GM23248 (cell line): ENCODE measurements around the gene EP300. TPM values are rescaled to one million over a fixed set of nuclear protein-coding genes. Genes with fewer than 3 reads are reported as not detected.

Experiments used
- DNase-seq: peaks from one replicate; pipeline ENCODE4 v3.0.0-alpha.2; 2015
- H2AFZ ChIP-seq: fragments of 200-600 bp; sonication (generic); 2 replicates; pipeline ENCODE4 v1.6.1; 2016; ENCODE audit warnings: antibody characterized with exemption
- H3F3A ChIP-seq: fragments of 200-600 bp; sonication (generic); 2 replicates; pipeline ENCODE4 v1.6.1; 2016; ENCODE audit warnings: mild to moderate bottlenecking, antibody characterized with exemption, mixed run types; ENCODE audit not compliant: insufficient read depth
- H3K27ac ChIP-seq: fragments of 200-600 bp; sonication (generic); 2 replicates; pipeline ENCODE4 v1.5.1; 2016; ENCODE audit warnings: mild to moderate bottlenecking
- H3K27me3 ChIP-seq: fragments of 200-600 bp; sonication (generic); replicated peaks from 2 replicates; pipeline ENCODE4 v1.6.1; 2016; ENCODE audit warnings: mild to moderate bottlenecking; ENCODE audit not compliant: insufficient read depth
- H3K36me3 ChIP-seq: fragments of 200-600 bp; sonication (generic); 2 replicates; pipeline ENCODE4 v1.6.1; 2016; ENCODE audit warnings: low read depth, mild to moderate bottlenecking
- H3K4me1 ChIP-seq: fragments of 200-600 bp; sonication (generic); 2 replicates; pipeline ENCODE4 v1.6.1; 2016; ENCODE audit warnings: mild to moderate bottlenecking; ENCODE audit not compliant: insufficient read depth
- H3K4me2 ChIP-seq: fragments of 200-600 bp; sonication (generic); one replicate; pipeline ENCODE4 v1.6.1; 2016; ENCODE audit warnings: mild to moderate bottlenecking; ENCODE audit not compliant: unreplicated experiment
- H3K4me3 ChIP-seq: fragments of 200-600 bp; sonication (generic); 2 replicates; pipeline ENCODE4 v1.5.1; 2016; ENCODE audit warnings: mild to moderate bottlenecking
- H3K79me2 ChIP-seq: fragments of 200-600 bp; sonication (generic); 2 replicates; pipeline ENCODE4 v1.6.1; 2016; ENCODE audit warnings: mild to moderate bottlenecking; ENCODE audit not compliant: insufficient read depth
- H3K9ac ChIP-seq: fragments of 200-600 bp; sonication (generic); 2 replicates; pipeline ENCODE4 v1.6.1; 2016; ENCODE audit warnings: mild to moderate bottlenecking
- H3K9me2 ChIP-seq: fragments of 200-600 bp; sonication (generic); 2 replicates; pipeline ENCODE4 v1.6.1; 2016; ENCODE audit warnings: mixed run types, mild to moderate bottlenecking, moderate library complexity; ENCODE audit not compliant: insufficient read depth
- H3K9me3 ChIP-seq: fragments of 200-600 bp; sonication (generic); one replicate; pipeline ENCODE4 v1.6.1; 2017; ENCODE audit warnings: low read depth
- H4K20me1 ChIP-seq: fragments of 200-600 bp; sonication (generic); 2 replicates; pipeline ENCODE4 v1.6.0; 2016; ENCODE audit not compliant: insufficient read depth
- EZH2 ChIP-seq: fragments of 200-600 bp; sonication (generic); IDR thresholded peaks from 2 replicates; pipeline ENCODE4 v1.6.1; 2018; ENCODE audit warnings: antibody characterized with exemption, mild to moderate bottlenecking; ENCODE audit not compliant: insufficient read depth, poor library complexity, severe bottlenecking
- EZH2phosphoT487 ChIP-seq: fragments of 200-600 bp; sonication (generic); IDR thresholded peaks from 2 replicates; pipeline ENCODE4 v1.6.1; 2018; ENCODE audit warnings: antibody characterized with exemption, moderate library complexity, mild to moderate bottlenecking, low read depth; ENCODE audit not compliant: insufficient read depth
- WGBS, 2 experiments: methylation state at CpG; one replicate each; pipeline ENCODE4 v1.1.6; 2015 to 2017; ENCODE audit warnings: low lambda C conversion rate in 2 of 2, low coverage in 1 of 2; ENCODE audit errors: missing lambda C conversion rate in 2 of 2; 5-methylcytosine and 5-hydroxymethylcytosine counted together
- in situ Hi-C: fragments of 300-500 bp; cut with MboI; formaldehyde crosslinking; loops from 2 replicates; pipeline ENCODE4 v1.15.0; 2020
- polyA plus RNA-seq: library from polyadenylated mRNA; unstranded; fragments of >200 nt; fragmentation: Nextera tagmentation; extraction: Ambion mirVana; gene quantifications from 2 replicates; pipeline ENCODE4 v1.2.1, GENCODE V29; 2016
- total RNA-seq: library from RNA; depleted of rRNA; stranded (reverse); fragments of >200 nt; shearing (Covaris generic); gene quantifications from 2 replicates; pipeline ENCODE4 v1.2.3, GENCODE V29; 2014

EP300 gene
- total and polyA plus RNA-seq, 2 experiments from 2014 or later = 11.4 to 18.8 TPM

DNA sequence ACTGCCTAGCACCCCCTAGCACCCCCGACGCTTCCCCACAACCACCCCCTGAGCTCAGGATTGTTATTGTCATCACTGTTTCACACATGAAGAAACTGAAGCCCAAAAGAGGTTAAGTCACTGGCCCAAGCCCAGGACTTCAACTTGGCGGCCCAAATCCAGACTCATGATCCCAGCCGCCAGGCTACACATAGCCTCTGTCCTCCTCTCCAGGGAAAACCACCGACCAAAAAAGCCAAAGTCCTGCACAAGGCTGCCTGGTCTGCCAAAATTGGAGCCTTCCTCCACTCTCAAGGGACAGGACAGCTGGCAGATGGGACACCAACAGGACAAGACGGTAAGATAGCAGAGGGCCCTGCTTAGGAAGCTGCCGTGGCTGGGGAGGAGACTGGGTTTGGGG lies 123.5 kb downstream of the EP300 start:
- Histone ChIP-seq H3K9ac (no peak overlapping the region), H3K9me3 (no peaks in the 10 kb centered on the region), H3K79me2 (no peaks in the 10 kb centered on the region), H2AFZ (no peak overlapping the region), H3K27ac (no peak overlapping the region), H3K36me3 (peaks cover 9% of the 10 kb centered on the region), H3F3A (peaks cover 10% of the 10 kb centered on the region), H4K20me1 (no peaks in the 10 kb centered on the region), H3K4me3 (peak overlapping the region; percentile 29; the same call in 1 of the 2 replicates), H3K4me1 (peaks cover 14% of the 10 kb centered on the region), H3K27me3 (no peaks in the 10 kb centered on the region), H3K9me2 (no peaks in the 10 kb centered on the region), H3K4me2 (no peak overlapping the region)
- TF ChIP-seq EZH2phosphoT487 = no peak
- DNase-seq = no peak
- 95 to 96% methylated on average over 7 of the region's 7 CpGs for WGBS, 2 experiments
- in situ Hi-C loops = no loop called here

DNA sequence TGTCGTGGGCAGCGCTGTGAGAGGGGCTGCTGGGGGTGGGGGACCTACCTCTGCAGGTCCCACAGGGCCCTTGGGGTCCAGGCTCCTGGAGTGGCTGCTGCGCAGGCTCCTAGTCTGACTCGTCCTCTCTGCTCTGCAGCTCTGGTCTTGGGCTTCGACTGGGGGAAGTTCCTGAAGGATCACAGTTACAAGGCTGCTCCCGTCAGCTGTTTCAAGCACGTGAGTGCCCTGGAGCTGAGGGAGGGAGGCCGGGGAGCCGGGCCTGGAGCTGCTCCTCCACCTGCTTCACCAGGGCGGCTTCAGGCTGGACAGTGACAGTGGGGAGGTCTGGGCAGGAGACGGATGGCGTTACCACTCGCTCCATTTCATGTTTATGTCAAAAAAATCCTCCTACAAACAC lies 124.6 kb downstream of the EP300 start:
- TF ChIP-seq EZH2 = no peak
- no peak for TF ChIP-seq EZH2phosphoT487
- peaks cover 10% of the 10 kb centered on the region for H3F3A ChIP-seq
- no peaks in the 10 kb centered on the region for H3K79me2 ChIP-seq
- peak overlapping the region; percentile 88 for H3K27ac ChIP-seq
- peak overlapping the region; percentile 68 for H3K9ac ChIP-seq
- no peaks in the 10 kb centered on the region for H4K20me1 ChIP-seq
- peak overlapping the region; percentile 54 for H3K4me3 ChIP-seq
- peak overlapping the region; percentile 66 for H2AFZ ChIP-seq
- WGBS, 2 experiments = 77% methylated on average over 12 to 13 of the region's 13 CpGs
- DNase-seq = peak; percentile 32
- H3K9me2 ChIP-seq = no peaks in the 10 kb centered on the region
- peaks cover 14% of the 10 kb centered on the region for H3K4me1 ChIP-seq
- in situ Hi-C loops = no loop called here
- H3K9me3 ChIP-seq = no peaks in the 10 kb centered on the region
- H3K4me2 ChIP-seq = peak overlapping the region; percentile 65
- H3K27me3 ChIP-seq = no peaks in the 10 kb centered on the region
- H3K36me3 ChIP-seq = peaks cover 9% of the 10 kb centered on the region

DNA sequence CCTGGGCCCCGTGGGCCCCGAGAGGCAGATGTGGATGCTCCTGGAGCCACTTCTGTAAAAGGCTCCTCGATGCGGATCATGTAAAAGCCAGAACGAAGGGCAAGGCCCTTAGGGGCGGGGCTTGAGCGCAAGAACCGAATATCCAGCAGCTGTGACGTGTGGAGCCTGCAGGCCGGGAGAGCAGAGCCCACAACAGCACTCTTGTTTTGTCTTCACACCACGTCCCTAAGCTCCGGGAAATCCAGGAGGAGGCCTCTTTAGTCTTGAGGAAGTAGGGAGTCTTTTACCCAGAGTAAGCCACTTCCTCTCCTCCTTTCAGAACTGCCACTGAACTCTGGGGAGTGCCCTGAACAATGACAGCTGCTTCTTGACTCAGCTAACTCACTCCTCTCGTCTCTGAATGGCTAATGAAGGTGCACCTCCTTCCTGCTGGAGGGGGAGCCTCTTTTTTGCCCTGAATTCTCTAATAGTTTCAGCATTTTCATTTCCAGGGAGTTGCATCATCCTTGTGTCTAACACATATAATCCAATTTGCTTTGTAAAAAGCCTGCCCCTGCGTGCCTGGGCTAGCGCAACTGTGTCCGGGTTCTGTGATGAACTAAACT lies 125.3 kb downstream of the EP300 start:
- WGBS, 2 experiments = 33 to 59% methylated on average over 16 of the region's 16 CpGs
- H3K36me3 ChIP-seq = peaks cover 9% of the 10 kb centered on the region
- peak overlapping the region; percentile 68 for H3K9ac ChIP-seq
- H3K4me2 ChIP-seq = peak overlapping the region; percentile 65
- H3K4me3 ChIP-seq = peak overlapping the region; percentile 54
- H3K9me3 ChIP-seq = no peaks in the 10 kb centered on the region
- TF ChIP-seq EZH2 = no peak
- no peak for TF ChIP-seq EZH2phosphoT487
- no peaks in the 10 kb centered on the region for H3K79me2 ChIP-seq
- no peaks in the 10 kb centered on the region for H3K9me2 ChIP-seq
- peak; percentile 89 for DNase-seq
- no peaks in the 10 kb centered on the region for H3K27me3 ChIP-seq
- no peaks in the 10 kb centered on the region for H4K20me1 ChIP-seq
- peaks cover 10% of the 10 kb centered on the region for H3F3A ChIP-seq
- H3K27ac ChIP-seq = peak overlapping the region; percentile 88
- peaks cover 14% of the 10 kb centered on the region for H3K4me1 ChIP-seq
- H2AFZ ChIP-seq = peak overlapping the region; percentile 66
- in situ Hi-C loops = no loop called here

DNA sequence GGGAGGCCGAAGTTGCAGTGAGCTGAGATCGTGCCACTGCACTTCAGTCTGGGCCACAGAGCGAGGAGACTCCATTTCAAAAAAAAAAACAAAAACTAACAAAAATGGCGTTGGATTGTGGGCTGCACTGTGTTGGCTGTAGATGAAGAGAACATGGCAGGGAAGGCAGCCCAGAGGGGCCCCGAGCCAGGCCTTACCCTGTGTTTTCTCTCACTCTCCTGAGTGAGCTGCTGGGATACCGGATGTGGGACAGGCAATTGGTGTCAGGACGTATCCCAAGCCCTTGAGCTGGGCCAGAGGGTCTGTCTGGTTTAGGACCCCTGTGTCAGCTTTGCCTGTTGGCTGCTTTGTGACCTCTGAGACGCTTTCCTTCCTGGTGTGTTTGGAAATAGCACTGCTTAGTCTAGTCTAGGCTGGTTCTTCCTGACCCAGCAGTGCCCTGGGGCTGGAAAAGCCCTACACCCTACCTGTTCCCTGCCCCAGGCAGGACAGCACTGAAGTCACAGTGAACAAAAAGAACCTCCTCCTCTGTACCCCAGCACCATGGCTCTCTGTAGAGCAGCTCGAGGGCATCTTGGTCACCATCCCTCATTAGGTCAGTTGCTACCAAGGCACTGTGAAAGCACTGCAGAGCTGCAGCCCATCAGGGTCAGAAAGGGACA lies 130.6 kb downstream of the EP300 start:
- Histone ChIP-seq H3K4me2 (no peak overlapping the region), H2AFZ (no peak overlapping the region), H3K27me3 (no peaks in the 10 kb centered on the region), H3K79me2 (no peaks in the 10 kb centered on the region), H4K20me1 (no peaks in the 10 kb centered on the region), H3K9me2 (no peaks in the 10 kb centered on the region), H3K4me1 (peaks cover 4% of the 10 kb centered on the region; the same call in 1 of the 2 replicates), H3K9ac (no peak overlapping the region), H3K9me3 (no peaks in the 10 kb centered on the region), H3K36me3 (no peaks in the 10 kb centered on the region), H3F3A (peaks cover 2% of the 10 kb centered on the region; the same call in 1 of the 2 replicates), H3K27ac (no peak overlapping the region), H3K4me3 (no peak overlapping the region)
- no peak for DNase-seq
- no peak for TF ChIP-seq EZH2phosphoT487
- no peak for TF ChIP-seq EZH2
- in situ Hi-C loops = no loop called here
- 92 to 95% methylated on average over 9 of the region's 9 CpGs for WGBS, 2 experiments
